Measurements from ENCODE around the gene ASXL1.
A peak's percentile ranks its signal among the peaks of the same experiment; 100 is the strongest.

- no peak for TF ChIP-seq CTCF (IDR thresholded peaks at IDR 0.05)
- peak; percentile 25 to 70 for TF ChIP-seq POLR2AphosphoS5 (IDR thresholded peaks at IDR 0.05; ENCODE audit: insufficient read depth in 1 of 2, low read depth in 1 of 2)
- no peak for TF ChIP-seq POLR2A (IDR thresholded peaks at IDR 0.05)
These were observed 112.1 kb downstream of the ASXL1 start for GRCh38 chr20:32470025-32470861.
